ENCODE measurements around the gene SSTR3. TPM values are rescaled to one million over a fixed set of nuclear protein-coding genes. Genes with fewer than 3 reads are reported as not detected.

SSTR3 gene
- total RNA-seq, 2 donors from 2014 or later = 0.11 to 0.20 TPM

DNA sequence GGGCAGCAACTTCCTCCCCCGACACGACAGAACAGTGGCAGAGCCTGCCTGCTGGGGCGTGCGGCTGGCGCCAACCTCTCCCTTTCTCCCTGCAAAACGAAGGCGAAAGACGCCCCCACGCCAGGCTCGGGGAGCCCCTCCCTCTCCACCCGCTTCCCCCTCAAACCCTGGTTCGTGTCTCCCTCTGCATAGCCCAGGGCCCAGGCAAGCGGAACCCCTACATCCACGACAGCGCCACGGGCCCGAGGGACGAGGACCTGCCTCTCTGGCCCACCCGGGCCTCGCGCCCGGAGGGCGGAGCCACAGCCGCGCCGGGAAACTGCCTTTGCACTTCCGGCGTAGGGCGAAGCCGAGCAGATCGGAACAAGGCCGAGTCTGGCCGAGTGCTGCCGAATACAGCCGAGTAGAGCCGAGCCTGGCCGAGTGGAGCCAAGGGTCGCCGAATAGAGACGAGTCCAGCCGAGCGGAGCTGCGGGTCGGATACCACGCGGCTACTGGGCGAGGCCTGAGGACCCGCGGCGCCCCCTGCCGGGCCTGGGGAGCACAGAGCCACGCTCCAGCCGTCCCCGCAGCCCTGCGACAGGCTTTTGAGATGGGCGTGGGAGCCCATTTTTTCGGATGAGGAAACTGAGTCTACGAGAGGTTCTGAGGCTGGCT, 13.0 kb downstream of the SSTR3 start:
- H3K9me3 Mint-ChIP-seq = peaks cover 8% of the 10 kb centered on the region
- Histone ChIP-seq H3K4me3 (ENCODE audit: low read length) (peak overlapping the region; percentile 79), H3K27me3 (ENCODE audit: control insufficient read depth, insufficient read depth, low read length, poor library complexity, severe bottlenecking) (no peaks in the 10 kb centered on the region), H3K36me3 (ENCODE audit: control insufficient read depth, insufficient read depth, low read length) (no peaks in the 10 kb centered on the region), H3K4me1 (ENCODE audit: control insufficient read depth, insufficient read depth, low read length) (peaks cover 16% of the 10 kb centered on the region), H3K27ac (ENCODE audit: low read depth, low read length) (peak overlapping the region; percentile 79), H3K9ac (ENCODE audit: extremely low read depth, low read length, poor library complexity, severe bottlenecking) (peak overlapping the region; percentile 53), H3K9me3 (ENCODE audit: control insufficient read depth, low read length) (peaks cover 5% of the 10 kb centered on the region)
- peak; percentile 100 for DNase-seq
- peak overlapping the region; percentile 85 for H3K27ac Mint-ChIP-seq
- TF ChIP-seq, protein P1, sequence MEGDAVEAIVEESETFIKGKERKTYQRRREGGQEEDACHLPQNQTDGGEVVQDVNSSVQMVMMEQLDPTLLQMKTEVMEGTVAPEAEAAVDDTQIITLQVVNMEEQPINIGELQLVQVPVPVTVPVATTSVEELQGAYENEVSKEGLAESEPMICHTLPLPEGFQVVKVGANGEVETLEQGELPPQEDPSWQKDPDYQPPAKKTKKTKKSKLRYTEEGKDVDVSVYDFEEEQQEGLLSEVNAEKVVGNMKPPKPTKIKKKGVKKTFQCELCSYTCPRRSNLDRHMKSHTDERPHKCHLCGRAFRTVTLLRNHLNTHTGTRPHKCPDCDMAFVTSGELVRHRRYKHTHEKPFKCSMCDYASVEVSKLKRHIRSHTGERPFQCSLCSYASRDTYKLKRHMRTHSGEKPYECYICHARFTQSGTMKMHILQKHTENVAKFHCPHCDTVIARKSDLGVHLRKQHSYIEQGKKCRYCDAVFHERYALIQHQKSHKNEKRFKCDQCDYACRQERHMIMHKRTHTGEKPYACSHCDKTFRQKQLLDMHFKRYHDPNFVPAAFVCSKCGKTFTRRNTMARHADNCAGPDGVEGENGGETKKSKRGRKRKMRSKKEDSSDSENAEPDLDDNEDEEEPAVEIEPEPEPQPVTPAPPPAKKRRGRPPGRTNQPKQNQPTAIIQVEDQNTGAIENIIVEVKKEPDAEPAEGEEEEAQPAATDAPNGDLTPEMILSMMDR (conservative IDR thresholded peaks at IDR 0.05) = peak; percentile 97
- H3K27me3 Mint-ChIP-seq (ENCODE audit: insufficient read depth) = peaks cover 1% of the 10 kb centered on the region
- 2% methylated on average over 19 to 58 of the region's 58 CpGs for WGBS, 2 experiments (ENCODE audit: insufficient coverage in 1 of 2, insufficient read length in 1 of 2)
- H3K36me3 Mint-ChIP-seq (ENCODE audit: low read depth) = peaks cover 8% of the 10 kb centered on the region
- H3K4me3 Mint-ChIP-seq = peak overlapping the region; percentile 70
- peaks cover 27% of the 10 kb centered on the region for H3K4me1 Mint-ChIP-seq

DNA sequence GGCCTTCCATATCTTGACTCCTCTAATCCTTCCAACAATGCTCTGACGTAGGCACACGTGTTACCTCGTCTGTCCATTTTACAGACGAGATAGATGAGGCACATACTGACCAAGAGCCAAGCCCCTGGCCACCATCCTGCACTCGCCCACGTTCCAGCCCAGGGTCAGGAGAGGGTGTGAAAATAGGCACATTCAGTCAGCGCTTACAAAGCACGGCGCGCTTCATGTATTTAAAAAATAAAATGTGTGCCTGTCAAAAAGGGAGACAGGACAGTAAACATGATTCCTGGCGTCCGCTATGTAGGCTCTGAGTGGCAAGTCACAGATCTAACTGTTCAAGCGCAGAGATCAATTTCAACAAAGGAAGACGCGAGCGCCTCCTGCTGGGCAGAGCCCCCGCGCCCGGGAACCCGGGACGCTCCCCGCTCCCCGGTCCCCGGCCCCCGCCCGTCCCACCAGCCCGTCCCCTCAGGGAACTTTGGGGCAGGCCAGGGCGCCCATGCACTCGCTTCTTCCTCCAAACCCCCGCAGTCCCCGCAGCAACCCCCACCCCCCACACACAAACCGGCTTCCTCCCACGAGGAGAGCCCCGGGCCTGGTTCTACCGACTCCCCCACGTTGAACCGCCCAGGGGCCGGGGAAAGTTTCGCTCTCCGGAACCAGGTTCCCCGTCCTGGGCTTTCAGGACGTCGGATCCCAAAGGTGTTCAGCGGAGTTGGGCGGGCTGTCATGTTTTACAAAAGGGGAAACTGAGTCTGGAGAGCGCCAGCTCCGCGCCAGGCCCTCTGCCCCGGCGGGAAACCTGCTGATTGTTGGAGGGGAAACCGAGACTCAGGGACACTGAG, 13.8 kb downstream of the SSTR3 start:
- Mint-ChIP-seq H3K4me3 (peak overlapping the region; percentile 70), H3K27ac (peak overlapping the region; percentile 85), H3K36me3 (ENCODE audit: low read depth) (peaks cover 10% of the 10 kb centered on the region), H3K4me1 (peaks cover 27% of the 10 kb centered on the region), H3K27me3 (ENCODE audit: insufficient read depth) (peaks cover 1% of the 10 kb centered on the region), H3K9me3 (peaks cover 15% of the 10 kb centered on the region)
- H3K4me1 ChIP-seq (ENCODE audit: control insufficient read depth, insufficient read depth, low read length) = peaks cover 16% of the 10 kb centered on the region
- H3K9me3 ChIP-seq (ENCODE audit: control insufficient read depth, low read length) = peaks cover 12% of the 10 kb centered on the region
- peak overlapping the region; percentile 53 for H3K9ac ChIP-seq (ENCODE audit: extremely low read depth, low read length, poor library complexity, severe bottlenecking)
- H3K4me3 ChIP-seq (ENCODE audit: low read length) = peak overlapping the region; percentile 79
- TF ChIP-seq, protein P1 (conservative IDR thresholded peaks at IDR 0.05) = peak; percentile 96
- no peaks in the 10 kb centered on the region for H3K27me3 ChIP-seq (ENCODE audit: control insufficient read depth, insufficient read depth, low read length, poor library complexity, severe bottlenecking)
- peak overlapping the region; percentile 79 for H3K27ac ChIP-seq (ENCODE audit: low read depth, low read length)
- DNase-seq = peak; percentile 94
- WGBS, 2 experiments (ENCODE audit: insufficient coverage in 1 of 2, insufficient read length in 1 of 2) = 12 to 23% methylated on average over 26 to 51 of the region's 51 CpGs
- H3K36me3 ChIP-seq (ENCODE audit: control insufficient read depth, insufficient read depth, low read length) = no peaks in the 10 kb centered on the region

DNA sequence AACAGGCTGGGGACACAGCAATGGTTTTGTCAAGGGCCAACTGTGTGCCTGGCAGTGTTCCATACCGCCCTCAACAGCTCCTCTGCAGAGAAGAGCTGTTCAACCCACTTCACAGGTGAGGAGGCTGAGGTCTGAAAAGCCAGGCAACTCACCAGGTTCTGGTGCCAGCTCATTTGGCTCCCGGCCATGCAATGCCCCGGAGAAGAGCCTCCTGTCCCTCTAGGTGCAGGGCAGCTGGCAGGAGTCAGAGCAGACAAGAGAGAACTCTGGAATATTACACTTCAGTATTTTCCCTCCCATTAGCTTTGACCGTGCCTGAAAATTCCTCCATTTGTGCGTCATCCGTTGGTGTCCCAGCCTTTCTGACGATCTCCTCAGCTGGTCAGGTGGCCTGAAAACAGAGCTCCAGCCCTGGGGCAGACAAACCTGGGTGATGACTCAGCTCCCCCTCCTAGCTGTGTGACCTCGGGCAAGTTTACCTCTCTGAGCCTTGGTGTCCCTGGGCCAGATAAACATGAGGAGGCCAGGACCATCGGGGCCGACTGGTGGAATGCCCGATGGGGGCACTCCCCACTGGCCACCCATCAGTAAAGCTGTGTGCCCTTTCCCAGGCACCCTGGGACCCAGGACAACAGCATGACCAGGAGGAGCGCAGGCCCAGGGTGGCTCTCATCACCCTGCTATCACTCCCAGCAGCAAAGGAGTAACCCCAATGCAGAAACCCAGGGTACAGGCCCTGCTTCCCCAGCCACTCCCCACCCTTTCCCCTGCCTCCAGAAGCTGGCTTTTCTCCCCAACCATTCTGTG, 14.6 kb downstream of the SSTR3 start:
- Mint-ChIP-seq H3K4me1 (peaks cover 27% of the 10 kb centered on the region), H3K4me3 (peak overlapping the region; percentile 70), H3K36me3 (ENCODE audit: low read depth) (peaks cover 16% of the 10 kb centered on the region), H3K27me3 (ENCODE audit: insufficient read depth) (no peaks in the 10 kb centered on the region), H3K27ac (peak overlapping the region; percentile 44), H3K9me3 (peaks cover 24% of the 10 kb centered on the region)
- H3K36me3 ChIP-seq (ENCODE audit: control insufficient read depth, insufficient read depth, low read length) = no peaks in the 10 kb centered on the region
- no peak for DNase-seq
- H3K4me3 ChIP-seq (ENCODE audit: low read length) = peak overlapping the region; percentile 79
- 80 to 86% methylated on average over 3 to 12 of the region's 12 CpGs for WGBS, 2 experiments (ENCODE audit: insufficient coverage in 1 of 2, insufficient read length in 1 of 2)
- no peak overlapping the region for H3K9ac ChIP-seq (ENCODE audit: extremely low read depth, low read length, poor library complexity, severe bottlenecking)
- peaks cover 21% of the 10 kb centered on the region for H3K9me3 ChIP-seq (ENCODE audit: control insufficient read depth, low read length)
- peak overlapping the region; percentile 58 for H3K27ac ChIP-seq (ENCODE audit: low read depth, low read length)
- H3K4me1 ChIP-seq (ENCODE audit: control insufficient read depth, insufficient read depth, low read length) = peaks cover 16% of the 10 kb centered on the region
- TF ChIP-seq, protein P1 (conservative IDR thresholded peaks at IDR 0.05) = no peak
- H3K27me3 ChIP-seq (ENCODE audit: control insufficient read depth, insufficient read depth, low read length, poor library complexity, severe bottlenecking) = no peaks in the 10 kb centered on the region

Data from endodermal cell (in vitro differentiated cells).